Measurements from ENCODE around the gene POMT2.
A peak's percentile ranks its signal among the peaks of the same experiment; 100 is the strongest.

POMT2 gene

DNA sequence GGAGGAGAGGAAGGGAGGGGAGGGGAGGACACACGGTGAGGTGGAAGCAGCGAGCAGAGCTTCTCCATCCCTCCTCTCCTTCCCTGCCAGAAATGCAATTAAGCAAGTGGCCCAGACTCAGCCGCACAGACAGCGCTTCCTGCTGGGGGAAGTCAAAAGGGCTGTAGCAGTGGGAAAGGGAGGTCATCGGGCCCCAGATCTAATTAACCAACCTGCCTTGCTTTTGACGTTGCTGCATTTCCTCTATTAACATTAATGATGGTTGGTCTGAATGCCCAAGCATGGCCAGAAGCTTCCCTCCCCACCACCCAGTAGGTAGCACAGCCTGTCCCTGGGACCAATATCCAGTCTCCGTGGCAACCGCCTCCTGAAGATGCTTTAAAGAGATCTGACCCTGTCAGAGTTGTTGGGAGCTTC, 45.1 kb downstream of the POMT2 start:
- 93% methylated on average over 2 of the region's 8 CpGs for WGBS (ENCODE audit: insufficient coverage)
- ChIA-PET POLR2A (no interaction called here), CTCF (interaction anchor here (0.9 to 2.9 kb wide), 2 partner anchors 9 to 40 kb away, joined by 3 to 8 read pairs; no protein-coding TSS in a partner anchor)
- Histone ChIP-seq H3K9me3 (ENCODE audit: control extremely low read depth in 1 of 5, control insufficient read depth in 4 of 5, insufficient read depth in 2 of 5, low read depth in 1 of 5, low read length in 4 of 5) (no peaks in the 10 kb centered on the region), H3K36me3 (ENCODE audit: control insufficient read depth in 4 of 4, insufficient read depth in 4 of 4, low read length in 3 of 4) (peaks cover 0 to 16% (median 9%) of the 10 kb centered on the region in 4 experiments), H3K27me3 (replicated peaks in 2 of 5; ENCODE audit: control insufficient read depth in 4 of 5, insufficient read depth in 5 of 5, low read length in 4 of 5) (peaks cover 0 to 27% (median 8%) of the 10 kb centered on the region in 5 experiments), H3K27ac (ENCODE audit: insufficient read depth in 1 of 2, low read depth in 1 of 2, low read length in 2 of 2, poor library complexity in 1 of 2, severe bottlenecking in 2 of 2) (no peak overlapping the region), H3K4me1 (ENCODE audit: control extremely low read depth in 1 of 4, control insufficient read depth in 4 of 4, insufficient read depth in 4 of 4, low read length in 3 of 4) (peaks cover 0 to 9% (median 8%) of the 10 kb centered on the region in 4 experiments), H3K4me3 (ENCODE audit: control insufficient read depth in 1 of 7, extremely low read depth in 1 of 7, insufficient read depth in 4 of 7, low read depth in 2 of 7, low read length in 6 of 7) (no peak overlapping the region)
- DNase-seq: no peak

DNA sequence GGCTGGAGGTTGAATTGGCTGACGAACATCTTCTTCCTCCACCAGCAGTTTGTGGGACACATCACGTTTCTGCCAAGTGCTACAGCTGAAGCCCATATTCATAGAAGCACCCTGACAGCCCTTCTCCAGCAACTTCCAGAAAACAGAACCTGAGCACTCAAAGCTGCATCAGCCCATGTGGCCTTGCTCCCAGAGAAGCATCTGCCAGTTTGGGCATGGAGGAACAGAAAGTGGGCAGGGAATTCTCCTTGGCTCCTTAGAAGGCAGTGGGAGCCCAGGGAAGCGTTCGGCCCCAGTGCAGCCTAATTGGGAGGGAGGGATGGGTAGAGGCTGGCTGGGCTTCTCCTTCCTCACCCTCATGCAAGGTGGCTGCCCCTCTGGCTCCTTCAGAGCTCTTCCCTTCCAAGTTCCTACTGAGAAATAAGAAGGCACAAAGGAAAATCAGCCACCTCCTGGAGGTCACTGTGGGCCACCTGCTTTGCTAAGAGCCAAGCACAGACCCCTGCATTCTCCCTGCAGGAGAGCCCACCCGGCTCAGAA, 45.6 kb downstream of the POMT2 start:
- WGBS (ENCODE audit: insufficient coverage): 83% methylated on average over 2 of the region's 5 CpGs
- no peak for DNase-seq
- Histone ChIP-seq H3K36me3 (ENCODE audit: control insufficient read depth in 4 of 4, insufficient read depth in 4 of 4, low read length in 3 of 4) (peaks cover 0 to 13% (median 8%) of the 10 kb centered on the region in 4 experiments), H3K4me1 (ENCODE audit: control extremely low read depth in 1 of 4, control insufficient read depth in 4 of 4, insufficient read depth in 4 of 4, low read length in 3 of 4) (peaks cover 0 to 14% (median 12%) of the 10 kb centered on the region in 4 experiments), H3K27me3 (replicated peaks in 2 of 5; ENCODE audit: control insufficient read depth in 4 of 5, insufficient read depth in 5 of 5, low read length in 4 of 5) (peaks cover 0 to 32% (median 8%) of the 10 kb centered on the region in 5 experiments), H3K27ac (ENCODE audit: insufficient read depth in 1 of 2, low read depth in 1 of 2, low read length in 2 of 2, poor library complexity in 1 of 2, severe bottlenecking in 2 of 2) (no peak overlapping the region), H3K9me3 (ENCODE audit: control extremely low read depth in 1 of 5, control insufficient read depth in 4 of 5, insufficient read depth in 2 of 5, low read depth in 1 of 5, low read length in 4 of 5) (no peaks in the 10 kb centered on the region), H3K4me3 (ENCODE audit: control insufficient read depth in 1 of 7, extremely low read depth in 1 of 7, insufficient read depth in 4 of 7, low read depth in 2 of 7, low read length in 6 of 7) (no peak overlapping the region)
- POLR2A ChIA-PET: no interaction called here
- CTCF ChIA-PET: interaction anchor here (0.9 to 2.9 kb wide), 2 partner anchors 9 to 41 kb away, joined by 3 to 8 read pairs; no protein-coding TSS in a partner anchor

DNA sequence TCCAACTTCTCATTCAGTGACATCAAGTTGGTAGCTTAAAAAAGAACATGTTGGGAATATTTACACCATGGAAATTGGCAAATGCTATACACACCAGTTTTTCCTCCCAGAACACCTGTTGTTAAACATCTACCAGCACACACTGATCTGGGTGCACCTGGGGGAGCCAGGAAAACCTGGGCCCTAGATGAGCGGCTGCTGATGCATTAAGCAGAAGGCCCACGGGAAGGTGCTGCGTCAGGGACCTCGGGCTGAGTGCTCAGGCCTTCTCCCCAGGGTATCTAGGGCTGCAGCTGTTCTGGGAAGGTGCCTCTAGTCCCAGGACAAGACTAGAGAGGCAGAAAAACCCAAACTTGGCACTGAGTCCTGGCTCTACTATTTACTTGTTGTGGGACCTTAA, 46.9 kb downstream of the POMT2 start:
- POLR2A ChIA-PET: interaction anchor here (0.5 kb wide), 1 partner anchor 418 kb away, joined by 4 read pairs; no protein-coding TSS in a partner anchor

DNA sequence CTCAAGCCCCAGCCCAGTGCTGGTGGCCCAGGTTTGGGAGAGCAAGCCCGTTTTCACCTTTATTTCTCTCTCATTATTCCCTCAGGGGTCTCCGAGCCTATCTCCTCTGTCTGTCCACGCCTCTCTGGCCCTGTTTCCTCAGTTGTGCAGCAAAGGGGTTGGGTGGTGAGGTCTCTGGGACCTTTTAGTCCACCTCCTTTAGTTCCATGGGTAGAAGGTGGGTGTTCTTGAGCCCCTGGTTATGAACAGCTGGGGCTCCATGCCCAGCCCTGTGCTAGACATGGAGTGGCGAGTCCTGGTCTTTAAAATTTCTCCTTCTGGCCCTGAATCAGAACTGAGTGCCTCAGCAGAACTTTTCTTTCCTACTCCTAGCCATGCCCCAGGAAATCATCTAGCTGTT, 48.4 kb downstream of the POMT2 start:
- CTCF ChIA-PET: interaction anchor here (0.9 kb wide), 1 partner anchor 25 kb away, joined by 4 read pairs; no protein-coding TSS in a partner anchor

More for the DNA sequence above, 46.9 kb downstream of the POMT2 start:
- no peak for DNase-seq
- H3K4me3 ChIP-seq (ENCODE audit: control insufficient read depth in 1 of 7, extremely low read depth in 1 of 7, insufficient read depth in 4 of 7, low read depth in 2 of 7, low read length in 6 of 7): no peak overlapping the region
- peaks cover 0 to 44% (median 13%) of the 10 kb centered on the region in 5 experiments for H3K27me3 ChIP-seq (replicated peaks in 2 of 5; ENCODE audit: control insufficient read depth in 4 of 5, insufficient read depth in 5 of 5, low read length in 4 of 5)
- H3K9me3 ChIP-seq (ENCODE audit: control extremely low read depth in 1 of 5, control insufficient read depth in 4 of 5, insufficient read depth in 2 of 5, low read depth in 1 of 5, low read length in 4 of 5): no peaks in the 10 kb centered on the region
- peaks cover 0 to 8% (median 3%) of the 10 kb centered on the region in 4 experiments for H3K36me3 ChIP-seq (ENCODE audit: control insufficient read depth in 4 of 4, insufficient read depth in 4 of 4, low read length in 3 of 4)
- peaks cover 0 to 23% (median 16%) of the 10 kb centered on the region in 4 experiments for H3K4me1 ChIP-seq (ENCODE audit: control extremely low read depth in 1 of 4, control insufficient read depth in 4 of 4, insufficient read depth in 4 of 4, low read length in 3 of 4)
- CTCF ChIA-PET: interaction anchor here (0.6 to 2.9 kb wide), 3 partner anchors 8 to 116 kb away, joined by 3 to 8 read pairs (median 3); no protein-coding TSS in a partner anchor
- H3K27ac ChIP-seq (ENCODE audit: insufficient read depth in 1 of 2, low read depth in 1 of 2, low read length in 2 of 2, poor library complexity in 1 of 2, severe bottlenecking in 2 of 2): no peak overlapping the region
- WGBS (ENCODE audit: insufficient coverage): 83% methylated on average over 4 of the region's 4 CpGs

DNA sequence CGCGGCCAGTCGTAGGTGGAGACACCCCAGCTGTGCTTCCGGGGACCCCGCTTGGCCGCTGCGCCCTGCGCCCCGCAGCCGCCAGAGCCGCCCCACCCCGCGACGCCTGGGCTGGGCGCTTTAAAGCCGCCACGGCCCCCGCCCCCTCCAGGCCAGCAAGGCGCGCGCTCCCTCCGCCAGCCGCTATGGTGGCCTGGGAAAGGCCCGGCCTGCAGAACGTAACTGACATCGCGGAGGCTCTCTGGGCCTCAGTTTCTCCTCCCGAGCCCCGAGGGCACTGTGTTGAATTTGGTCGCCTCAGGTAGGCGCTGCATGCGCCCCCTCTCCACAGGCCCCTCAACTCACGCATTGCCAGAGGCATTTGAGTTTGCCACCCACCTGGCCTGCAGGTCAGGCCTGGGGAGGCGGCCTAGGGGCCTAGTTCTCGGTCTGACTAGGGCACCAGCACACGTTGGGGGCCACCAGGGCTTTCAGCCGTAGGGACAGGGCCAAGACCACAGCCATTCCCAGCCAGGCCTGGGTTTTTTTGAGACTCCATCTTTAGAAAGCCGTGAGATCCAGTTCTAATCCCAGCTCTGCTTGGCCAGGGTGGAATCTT, 49.5 kb downstream of the POMT2 start, which contains the start of gene NGB:
Gene NGB (minus strand): TSS at position 94 of the 598 bp plus-strand sequence. CDS start 269 bp downstream, outside the sequence.
- POLR2A ChIA-PET: no interaction called here
- Histone ChIP-seq H3K4me1 (ENCODE audit: control extremely low read depth in 1 of 4, control insufficient read depth in 4 of 4, insufficient read depth in 4 of 4, low read length in 3 of 4) (peaks cover 0 to 23% (median 16%) of the 10 kb centered on the region in 4 experiments), H3K4me3 (ENCODE audit: control insufficient read depth in 1 of 7, extremely low read depth in 1 of 7, insufficient read depth in 4 of 7, low read depth in 2 of 7, low read length in 6 of 7) (peak within 1 kb of the TSS in 4 of 7 experiments; percentile 20 to 46 (median 38)), H3K27me3 (replicated peaks in 2 of 5; ENCODE audit: control insufficient read depth in 4 of 5, insufficient read depth in 5 of 5, low read length in 4 of 5) (peaks cover 0 to 56% (median 19%) of the 10 kb centered on the region in 5 experiments), H3K27ac (ENCODE audit: insufficient read depth in 1 of 2, low read depth in 1 of 2, low read length in 2 of 2, poor library complexity in 1 of 2, severe bottlenecking in 2 of 2) (no peak within 1 kb of the TSS), H3K36me3 (ENCODE audit: control insufficient read depth in 4 of 4, insufficient read depth in 4 of 4, low read length in 3 of 4) (no peaks in the 10 kb centered on the region), H3K9me3 (ENCODE audit: control extremely low read depth in 1 of 5, control insufficient read depth in 4 of 5, insufficient read depth in 2 of 5, low read depth in 1 of 5, low read length in 4 of 5) (peaks cover 0 to 7% (median 3%) of the 10 kb centered on the region in 5 experiments)
- CTCF ChIA-PET: interaction anchor here (0.8 kb wide), 1 partner anchor 30 kb away, joined by 3 read pairs; no protein-coding TSS in a partner anchor
- DNase-seq: peak in 2 of 3 donors; percentile 6 to 8
- 18% methylated on average over 37 of the region's 38 CpGs for WGBS (ENCODE audit: insufficient coverage)

More for the DNA sequence above, 48.4 kb downstream of the POMT2 start:
- H3K27ac ChIP-seq (ENCODE audit: insufficient read depth in 1 of 2, low read depth in 1 of 2, low read length in 2 of 2, poor library complexity in 1 of 2, severe bottlenecking in 2 of 2): no peak overlapping the region
- peaks cover 0 to 7% (median 3%) of the 10 kb centered on the region in 5 experiments for H3K9me3 ChIP-seq (ENCODE audit: control extremely low read depth in 1 of 5, control insufficient read depth in 4 of 5, insufficient read depth in 2 of 5, low read depth in 1 of 5, low read length in 4 of 5)
- POLR2A ChIA-PET: no interaction called here
- H3K4me1 ChIP-seq (ENCODE audit: control extremely low read depth in 1 of 4, control insufficient read depth in 4 of 4, insufficient read depth in 4 of 4, low read length in 3 of 4): peaks cover 0 to 23% (median 16%) of the 10 kb centered on the region in 4 experiments
- DNase-seq: no peak
- no peak overlapping the region for H3K4me3 ChIP-seq (ENCODE audit: control insufficient read depth in 1 of 7, extremely low read depth in 1 of 7, insufficient read depth in 4 of 7, low read depth in 2 of 7, low read length in 6 of 7)
- H3K27me3 ChIP-seq (replicated peaks in 2 of 5; ENCODE audit: control insufficient read depth in 4 of 5, insufficient read depth in 5 of 5, low read length in 4 of 5): peaks cover 0 to 56% (median 19%) of the 10 kb centered on the region in 5 experiments
- H3K36me3 ChIP-seq (ENCODE audit: control insufficient read depth in 4 of 4, insufficient read depth in 4 of 4, low read length in 3 of 4): peaks cover 0 to 3% (median 0%) of the 10 kb centered on the region in 4 experiments
- WGBS (ENCODE audit: insufficient coverage): 100% methylated on average over 1 of the region's 4 CpGs

DNA sequence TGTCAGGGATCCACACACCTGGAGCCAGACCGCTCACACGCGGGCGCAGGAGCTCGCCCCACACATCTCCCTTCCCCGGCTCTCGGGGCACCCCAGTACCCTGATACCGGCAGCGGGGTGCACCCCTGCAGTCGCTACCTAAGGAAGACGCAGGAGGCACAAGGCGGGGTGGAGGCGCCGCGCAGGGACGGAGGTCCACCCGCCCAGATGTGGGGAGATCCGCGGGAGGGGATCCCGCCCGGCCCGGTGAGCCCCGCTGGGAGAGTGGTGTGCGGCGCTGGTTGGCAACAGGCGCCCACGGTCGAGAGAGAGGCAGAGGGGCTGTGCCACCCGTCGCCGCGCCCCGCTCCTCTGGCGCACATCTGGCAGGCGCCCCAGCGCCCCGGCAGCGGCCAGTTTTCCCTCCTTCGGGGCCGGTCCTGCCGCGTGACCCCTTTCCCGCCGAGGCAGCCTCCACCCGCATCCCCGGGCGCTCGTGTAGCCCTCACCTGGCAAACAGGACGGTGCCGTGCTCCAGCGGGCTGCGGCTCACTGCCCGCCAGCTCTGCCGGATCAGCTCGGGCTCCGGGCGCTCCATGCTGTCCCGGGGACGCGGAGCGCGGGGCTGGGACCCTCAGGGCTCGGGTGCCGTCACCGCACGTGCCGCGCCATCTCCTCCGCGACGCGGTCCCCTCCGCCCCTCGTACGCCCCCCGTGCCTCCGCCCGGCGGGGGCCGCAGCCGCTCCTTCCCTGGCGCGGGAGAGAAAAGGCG, 50.1 kb downstream of the POMT2 start:
- Histone ChIP-seq H3K4me3 (ENCODE audit: control insufficient read depth in 1 of 7, extremely low read depth in 1 of 7, insufficient read depth in 4 of 7, low read depth in 2 of 7, low read length in 6 of 7) (peak overlapping the region in 4 of 7 experiments; percentile 20 to 46 (median 38)), H3K4me1 (ENCODE audit: control extremely low read depth in 1 of 4, control insufficient read depth in 4 of 4, insufficient read depth in 4 of 4, low read length in 3 of 4) (peaks cover 0 to 23% (median 16%) of the 10 kb centered on the region in 4 experiments), H3K27ac (ENCODE audit: insufficient read depth in 1 of 2, low read depth in 1 of 2, low read length in 2 of 2, poor library complexity in 1 of 2, severe bottlenecking in 2 of 2) (no peak overlapping the region), H3K27me3 (replicated peaks in 2 of 5; ENCODE audit: control insufficient read depth in 4 of 5, insufficient read depth in 5 of 5, low read length in 4 of 5) (peaks cover 0 to 56% (median 19%) of the 10 kb centered on the region in 5 experiments), H3K36me3 (ENCODE audit: control insufficient read depth in 4 of 4, insufficient read depth in 4 of 4, low read length in 3 of 4) (no peaks in the 10 kb centered on the region), H3K9me3 (ENCODE audit: control extremely low read depth in 1 of 5, control insufficient read depth in 4 of 5, insufficient read depth in 2 of 5, low read depth in 1 of 5, low read length in 4 of 5) (peaks cover 0 to 7% (median 3%) of the 10 kb centered on the region in 5 experiments)
- ChIA-PET POLR2A (no interaction called here), CTCF (interaction anchor here (0.8 kb wide), 1 partner anchor 31 kb away, joined by 3 read pairs; no protein-coding TSS in a partner anchor)
- peak in 2 of 3 donors; percentile 13 to 27 for DNase-seq
- 2% methylated on average over 56 of the region's 84 CpGs for WGBS (ENCODE audit: insufficient coverage)
